Activated naive CD8-positive, alpha-beta T cell treated with anti-CD3 and anti-CD28 coated beads, Interleukin-2, amount 50 U/mL, for 16 hours (primary cell): ENCODE measurements around the gene CDK6.

Experiments used
- DNase-seq: peaks from one replicate; pipeline ENCODE4 v3.0.0-alpha.2; 2020; ENCODE audit warnings: low read depth, low spot score

The CDK6 gene

DNA sequence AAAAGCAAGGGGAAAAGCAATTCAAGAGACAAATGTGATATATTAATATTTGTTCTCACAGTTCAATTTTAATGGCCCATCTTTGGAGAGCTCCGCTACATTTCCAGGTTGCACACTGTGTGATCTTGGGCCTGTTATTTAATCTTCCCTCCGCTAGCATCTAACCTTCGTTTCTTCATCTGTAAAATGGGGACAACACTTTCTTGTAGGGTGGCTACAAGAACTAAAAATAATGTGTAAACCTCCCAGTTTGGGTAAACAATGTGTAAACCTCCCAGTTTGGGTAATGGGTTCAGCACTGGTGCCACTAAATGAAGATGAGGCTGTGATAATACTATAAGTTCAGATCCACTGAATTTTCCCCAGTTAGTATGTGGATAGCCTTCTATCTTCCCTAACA is 99.5 kb downstream of the CDK6 start:
- no peak for DNase-seq

DNA sequence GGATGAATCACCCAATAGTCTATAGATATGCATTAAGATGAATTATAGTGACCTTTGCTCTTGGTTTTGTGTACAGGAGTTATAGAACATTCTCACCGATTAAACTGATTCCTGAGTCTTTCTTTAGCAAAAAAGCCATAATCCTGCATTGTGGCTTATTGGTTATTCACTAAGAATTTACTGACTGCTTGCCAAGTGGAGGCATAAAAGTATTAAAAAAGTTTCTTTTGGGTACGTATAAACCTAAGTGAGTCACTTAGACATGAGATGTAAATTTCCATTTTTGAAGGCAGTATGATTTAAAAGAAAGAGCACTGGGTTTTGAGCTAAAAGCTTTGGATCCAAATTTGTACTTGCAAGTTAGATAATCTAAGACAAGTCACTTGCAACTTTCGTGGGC is 100.7 kb downstream of the CDK6 start:
- DNase-seq: no peak

- no peak for DNase-seq
Measured at GRCh38 chr7:92732316-92733036, 103.9 kb downstream of the CDK6 start.

GRCh38 chr7:92731335-92732063 is 104.9 kb downstream of the CDK6 start:
- no peak for DNase-seq

GRCh38 chr7:92730808-92731207 is 105.6 kb downstream of the CDK6 start:
- DNase-seq: no peak

- DNase-seq: no peak
Measured at GRCh38 chr7:92729751-92730150, 106.6 kb downstream of the CDK6 start.

- DNase-seq: no peak
Measured at GRCh38 chr7:92729172-92729571, 107.2 kb downstream of the CDK6 start.

GRCh38 chr7:92727755-92728154 is 108.6 kb downstream of the CDK6 start:
- DNase-seq: no peak

DNA sequence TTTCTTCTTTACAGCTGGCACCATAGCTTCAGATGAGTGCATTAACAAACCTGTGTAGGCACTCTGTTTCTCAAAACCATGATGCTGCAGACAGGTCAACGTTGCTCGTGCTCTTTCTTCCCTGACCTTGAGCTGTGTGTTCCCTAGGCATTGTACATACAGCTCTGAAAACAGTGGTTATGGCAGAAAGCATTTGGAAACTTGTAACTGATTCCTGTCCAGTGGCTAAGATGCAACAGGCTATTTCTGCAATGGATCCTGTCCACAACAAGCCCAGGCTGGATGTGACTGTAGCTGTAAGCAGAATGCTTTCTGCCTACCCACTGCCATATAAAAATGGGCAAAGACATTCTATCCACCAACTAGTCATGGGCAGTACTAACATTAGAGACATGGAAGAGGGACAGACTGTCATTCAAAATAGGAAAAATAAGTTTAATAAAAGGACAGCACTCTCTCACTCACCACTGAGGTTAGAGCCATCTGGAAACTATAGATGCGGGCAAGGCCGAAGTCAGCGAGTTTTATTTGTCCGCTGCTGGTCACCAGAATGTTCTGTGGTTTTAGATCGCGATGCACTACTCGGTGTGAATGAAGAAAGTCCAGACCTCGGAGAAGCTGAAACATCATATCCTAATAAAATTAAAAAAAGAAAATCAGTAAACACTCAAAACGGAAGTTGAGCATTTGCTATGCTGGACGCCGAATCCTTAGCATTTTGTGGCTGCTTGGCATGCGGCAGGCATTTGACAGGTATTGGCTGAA is 111.0 kb downstream of the CDK6 start:
- DNase-seq: no peak

- no peak for DNase-seq
Measured at GRCh38 chr7:92723943-92724342, 112.4 kb downstream of the CDK6 start.

GRCh38 chr7:92723205-92723604 is 113.2 kb downstream of the CDK6 start:
- DNase-seq: no peak

GRCh38 chr7:92722541-92722940 is 113.8 kb downstream of the CDK6 start:
- no peak for DNase-seq

- no peak for DNase-seq
Measured at GRCh38 chr7:92720604-92721350, 115.6 kb downstream of the CDK6 start.

GRCh38 chr7:92717993-92718716 is 118.2 kb downstream of the CDK6 start:
- DNase-seq: peak; percentile 37

DNA sequence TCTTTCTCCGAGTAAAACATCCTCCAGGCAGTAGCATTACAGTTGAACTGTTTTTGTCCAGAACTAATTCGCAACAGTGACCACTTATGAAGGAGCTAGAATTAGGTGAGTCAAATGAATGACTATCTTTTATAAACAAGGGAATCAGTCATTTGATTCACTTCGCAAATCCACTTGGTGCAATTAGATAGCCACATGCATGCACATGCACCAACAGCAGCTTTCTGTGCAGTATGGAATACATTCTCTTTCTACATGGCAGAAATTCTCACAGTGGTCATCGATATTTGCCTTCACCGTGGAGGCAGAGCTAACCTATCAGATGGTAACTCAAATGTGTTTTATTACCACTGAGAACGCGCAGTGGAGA is 118.8 kb downstream of the CDK6 start:
- DNase-seq: no peak

DNA sequence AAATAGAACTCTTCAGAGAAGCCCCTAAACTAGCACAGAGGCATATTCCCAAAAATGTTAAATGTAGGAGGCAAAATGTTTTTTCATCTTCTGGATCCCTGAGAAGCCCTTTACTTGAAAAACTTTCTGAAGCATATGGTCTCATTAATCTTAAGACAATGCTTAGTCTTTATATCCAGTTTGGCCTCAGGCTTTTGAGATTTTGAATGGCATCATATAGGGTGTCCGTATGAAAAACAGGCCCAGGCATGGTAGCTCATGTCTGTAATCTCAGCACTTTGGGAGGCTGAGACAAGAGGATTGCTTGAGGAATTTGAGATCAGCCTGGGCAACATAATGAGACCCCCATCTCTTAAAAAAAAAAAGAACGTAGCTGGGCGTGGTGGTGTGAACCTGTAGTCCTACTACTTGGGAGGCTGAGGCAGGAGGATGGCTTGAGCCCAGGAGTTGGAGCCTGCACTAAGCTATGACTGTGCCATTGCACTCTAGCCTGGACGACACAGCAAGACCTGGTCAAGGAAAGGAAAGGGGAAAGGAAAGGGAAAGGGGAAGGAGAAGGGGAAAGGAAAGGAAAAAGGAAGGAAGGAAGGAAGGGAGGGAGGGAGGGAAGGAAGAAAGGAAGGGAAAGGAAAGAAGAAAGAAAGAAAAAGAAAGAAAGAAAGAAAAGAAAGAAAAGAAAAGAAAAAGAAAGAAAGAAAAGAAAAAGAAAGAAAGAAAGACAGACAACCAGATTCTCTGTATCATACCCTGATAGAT is 119.4 kb downstream of the CDK6 start:
- DNase-seq: no peak

DNA sequence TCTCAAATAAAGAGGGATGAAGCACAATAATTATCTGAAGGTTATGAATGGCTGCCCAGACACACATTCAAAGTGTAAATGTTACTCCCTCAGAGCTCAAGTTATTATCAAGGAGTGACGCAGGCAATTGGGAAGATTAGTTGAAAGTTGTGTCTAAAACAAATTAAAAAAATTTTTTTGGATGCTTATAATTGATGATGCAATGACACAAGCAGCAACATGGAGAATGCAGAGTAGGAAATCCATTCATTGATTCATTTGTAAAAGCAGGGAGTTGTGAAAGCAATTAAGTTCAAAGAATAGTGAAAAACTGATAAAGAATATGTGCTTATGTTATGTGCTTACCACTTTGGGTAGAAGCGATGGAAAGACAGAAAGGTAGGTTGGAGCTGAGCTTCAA is 120.4 kb downstream of the CDK6 start:
- no peak for DNase-seq

DNA sequence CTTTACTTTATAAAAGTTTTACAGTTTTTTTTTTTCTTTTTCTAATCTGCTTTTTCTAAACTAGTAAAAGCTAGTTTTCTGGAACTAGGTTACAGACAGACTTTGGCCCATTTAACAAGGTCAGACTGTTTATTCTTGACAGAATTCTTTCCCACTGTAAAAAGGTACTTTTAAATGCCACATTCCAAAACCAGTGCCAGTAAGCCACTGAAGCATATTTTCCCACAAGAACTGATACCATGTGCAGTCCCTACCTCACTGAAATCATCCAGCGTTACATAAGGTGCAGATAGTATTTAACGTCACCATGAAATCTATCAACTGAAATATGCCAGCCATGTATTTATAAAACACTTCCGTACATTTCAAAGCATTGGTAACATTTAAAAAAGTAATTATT is 121.6 kb downstream of the CDK6 start:
- DNase-seq: no peak

DNA sequence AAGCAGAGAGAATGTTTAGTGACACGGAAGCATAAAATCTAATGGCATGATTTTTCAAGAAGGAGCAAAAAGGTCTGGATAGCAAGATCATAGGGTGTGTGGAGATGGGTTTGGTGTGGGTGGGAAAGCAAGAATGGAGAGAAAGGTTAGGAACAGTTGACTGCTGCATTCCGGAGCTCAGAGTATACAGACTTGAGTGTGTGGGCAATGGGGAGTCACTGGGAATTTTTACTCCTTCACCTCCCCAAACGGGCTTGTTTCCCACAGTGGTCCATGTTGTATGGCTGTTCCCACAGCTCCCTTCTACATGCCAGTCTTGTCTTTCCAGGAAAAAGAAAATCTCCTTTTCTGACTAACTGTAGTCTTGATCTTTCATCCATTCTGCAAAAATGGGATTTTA is 122.1 kb downstream of the CDK6 start:
- DNase-seq: no peak

- DNase-seq: no peak
Measured at GRCh38 chr7:92709912-92710311, 126.5 kb downstream of the CDK6 start.

GRCh38 chr7:92709150-92709549 is 127.2 kb downstream of the CDK6 start:
- no peak for DNase-seq
